Activated T-cell treated with anti-CD3 and anti-CD28 coated beads, Interleukin-2, amount 50 U/mL, for 48 hours (primary cell): ENCODE data around the gene PTGDR.
A peak's percentile ranks its signal among the peaks of the same experiment; 100 is the strongest.

Source experiments
- DNase-seq, 2 experiments: peaks; one replicate each; pipeline ENCODE4 v3.0.0-alpha.2; 2020

The PTGDR gene

DNA sequence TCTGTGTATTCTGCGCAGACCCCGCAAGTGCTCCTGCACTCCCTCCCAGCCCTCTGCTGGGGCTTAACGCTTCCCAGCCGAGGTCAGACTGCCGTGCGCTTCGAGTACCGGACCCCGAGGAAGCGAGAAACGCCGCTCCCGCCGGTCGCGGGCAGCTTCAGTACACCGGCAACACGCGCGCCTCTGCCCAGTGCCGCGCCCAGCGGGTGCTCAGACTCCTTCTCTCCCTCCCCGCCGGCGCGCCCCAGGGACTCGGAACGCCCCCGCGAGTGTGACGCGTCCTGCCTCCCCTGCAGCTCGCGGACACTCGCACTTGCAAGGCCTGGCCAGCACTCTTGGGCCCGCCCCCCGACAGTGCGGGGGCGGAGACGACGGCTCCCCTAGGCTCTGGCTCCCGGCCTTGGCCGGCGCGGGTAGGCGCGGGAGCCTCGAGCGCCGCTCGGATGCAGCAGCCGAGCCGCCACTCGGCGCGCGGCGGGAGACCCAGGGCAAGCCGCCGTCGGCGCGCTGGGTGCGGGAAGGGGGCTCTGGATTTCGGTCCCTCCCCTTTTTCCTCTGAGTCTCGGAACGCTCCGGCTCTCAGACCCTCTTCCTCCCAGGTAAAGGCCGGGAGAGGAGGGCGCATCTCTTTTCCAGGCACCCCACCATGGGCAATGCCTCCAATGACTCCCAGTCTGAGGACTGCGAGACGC, 46.6 kb downstream of the PTGDR start, which contains the start of gene PTGER2:
Gene PTGER2 (plus strand): TSS at position 410 of the 692 bp plus-strand sequence. CDS start 237 bp downstream, at position 647.
- DNase-seq: peak; percentile 82 to 86

GRCh38 chr14:52314595-52315354, 47.3 kb downstream of the PTGDR start:
- DNase-seq: peak; percentile 68 to 69

GRCh38 chr14:52315355-52315718, 47.8 kb downstream of the PTGDR start:
- DNase-seq: no peak

DNA sequence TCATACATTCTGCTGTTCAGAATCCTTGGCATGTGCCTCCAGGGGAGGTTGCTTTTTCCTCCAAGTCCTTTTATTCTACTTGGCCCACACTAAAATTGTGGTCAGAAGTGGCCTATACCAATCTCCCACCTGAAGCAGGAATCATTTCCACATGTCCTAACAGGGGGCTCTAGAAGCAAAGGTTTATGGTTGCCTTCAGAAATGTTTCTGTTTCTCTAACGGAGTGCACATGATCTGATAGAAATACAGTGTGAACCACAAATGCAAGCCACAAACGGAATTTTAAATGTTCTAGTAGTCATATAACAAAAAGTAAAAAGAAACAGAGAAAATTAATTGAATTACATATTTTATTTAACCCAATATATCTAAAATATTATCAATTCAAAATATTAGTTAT, 50.6 kb downstream of the PTGDR start:
- no peak for DNase-seq

DNA sequence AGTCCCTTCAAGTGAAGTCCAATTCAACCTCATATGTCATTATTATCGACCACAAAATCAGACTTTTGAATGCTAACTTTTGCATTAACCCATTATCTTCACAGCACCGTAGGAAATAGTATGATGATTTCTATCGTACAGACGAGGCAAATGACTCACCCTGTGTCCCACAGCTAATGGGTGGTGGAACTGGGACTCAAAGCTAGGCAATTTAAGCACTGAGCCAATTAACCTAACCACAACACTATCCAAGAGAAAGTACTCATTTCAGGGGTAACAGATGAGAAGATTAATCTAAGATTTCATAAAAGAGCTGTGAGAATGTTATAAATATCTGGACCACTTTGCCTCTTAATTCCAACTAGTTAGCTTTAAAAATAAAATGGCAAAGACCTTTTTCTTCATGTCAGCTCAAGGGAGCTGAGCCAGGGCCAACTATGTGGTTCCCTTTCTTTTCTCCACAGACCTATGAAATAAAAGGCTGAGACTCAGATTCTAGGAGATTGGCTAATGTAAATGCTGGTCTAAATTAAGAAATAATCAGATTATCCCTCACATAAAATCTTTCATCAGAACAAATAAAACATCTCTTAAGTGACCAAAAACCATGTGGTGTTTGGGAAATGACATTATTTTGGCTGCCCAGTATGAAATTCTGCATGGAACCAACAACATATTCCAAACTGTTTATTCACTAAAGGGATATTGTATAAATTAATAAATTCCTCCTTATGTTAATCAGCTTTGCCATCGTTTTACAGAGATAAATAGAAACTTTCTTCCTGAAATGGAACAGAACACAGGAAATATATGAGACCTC, 51.5 kb downstream of the PTGDR start:
- DNase-seq: no peak

- no peak for DNase-seq
Measured at GRCh38 chr14:52319919-52320318, 52.4 kb downstream of the PTGDR start.

DNA sequence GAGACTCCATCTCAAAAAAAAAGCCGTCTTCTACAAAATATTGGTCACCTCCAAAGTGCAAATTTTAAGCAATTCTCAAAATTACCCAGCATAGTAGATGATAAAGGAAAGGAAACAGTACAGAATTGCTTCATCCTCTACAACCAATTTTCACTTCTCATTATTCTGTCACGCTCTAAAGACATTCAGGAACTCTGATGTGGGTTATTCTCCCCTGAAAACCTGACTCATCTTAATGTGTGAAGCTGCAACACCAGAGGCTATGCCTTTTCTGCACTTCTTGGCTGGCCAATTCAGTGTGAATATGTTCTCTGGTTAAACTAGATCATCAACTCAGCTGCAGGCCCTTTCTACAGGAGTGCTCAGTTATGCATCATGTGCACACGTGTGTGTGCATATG, 57.6 kb downstream of the PTGDR start:
- DNase-seq: no peak

GRCh38 chr14:52325630-52326029, 58.1 kb downstream of the PTGDR start:
- no peak for DNase-seq
